Pulmonary artery endothelial cell (primary cell): Measurements from ENCODE around the gene MYMK. TPM values are rescaled to one million over a fixed set of nuclear protein-coding genes. Genes with fewer than 3 reads are reported as not detected.

Experiments
- DNase-seq: peaks from one replicate; pipeline ENCODE4 v3.0.0-alpha.2; 2011; ENCODE audit warnings: low read depth, low spot score
- total RNA-seq: library from RNA; depleted of rRNA; stranded (reverse); fragments of >200 nt; gene quantifications from 2 replicates; pipeline ENCODE4 v1.2.3, GENCODE V29; 2014

Gene MYMK
- total RNA-seq, 1 donor from 2014 or later, result not detected

DNA sequence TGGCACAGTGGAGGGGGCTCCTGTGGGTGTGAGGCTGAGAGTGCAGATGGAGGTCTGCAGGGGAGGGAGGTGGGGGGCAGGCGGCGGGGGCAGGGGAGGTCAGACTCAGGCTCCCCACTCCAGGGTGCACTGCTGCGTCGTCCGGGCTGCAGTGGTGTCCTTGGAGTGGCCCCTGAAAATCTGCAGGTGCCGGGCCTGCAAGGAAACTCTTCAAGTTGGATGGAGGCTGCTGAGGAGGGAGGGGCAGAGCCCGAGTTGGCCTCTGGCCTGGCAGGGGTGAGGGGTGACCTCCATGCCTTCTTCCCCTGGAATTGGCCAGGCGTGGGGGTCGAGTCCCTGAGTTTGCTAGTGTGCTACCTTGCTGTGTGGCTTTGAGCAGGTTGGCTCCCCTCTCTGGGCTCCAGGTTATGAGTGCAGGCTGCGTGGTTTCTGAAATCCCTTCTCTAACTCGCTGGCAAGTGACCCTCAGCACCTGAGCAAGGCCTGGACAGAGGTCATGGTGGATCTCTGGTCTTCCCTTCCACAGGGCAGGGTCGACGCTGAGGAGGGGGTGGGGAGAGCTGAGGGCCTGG, 10.6 kb upstream of the MYMK start:
- DNase-seq, result no peak

DNA sequence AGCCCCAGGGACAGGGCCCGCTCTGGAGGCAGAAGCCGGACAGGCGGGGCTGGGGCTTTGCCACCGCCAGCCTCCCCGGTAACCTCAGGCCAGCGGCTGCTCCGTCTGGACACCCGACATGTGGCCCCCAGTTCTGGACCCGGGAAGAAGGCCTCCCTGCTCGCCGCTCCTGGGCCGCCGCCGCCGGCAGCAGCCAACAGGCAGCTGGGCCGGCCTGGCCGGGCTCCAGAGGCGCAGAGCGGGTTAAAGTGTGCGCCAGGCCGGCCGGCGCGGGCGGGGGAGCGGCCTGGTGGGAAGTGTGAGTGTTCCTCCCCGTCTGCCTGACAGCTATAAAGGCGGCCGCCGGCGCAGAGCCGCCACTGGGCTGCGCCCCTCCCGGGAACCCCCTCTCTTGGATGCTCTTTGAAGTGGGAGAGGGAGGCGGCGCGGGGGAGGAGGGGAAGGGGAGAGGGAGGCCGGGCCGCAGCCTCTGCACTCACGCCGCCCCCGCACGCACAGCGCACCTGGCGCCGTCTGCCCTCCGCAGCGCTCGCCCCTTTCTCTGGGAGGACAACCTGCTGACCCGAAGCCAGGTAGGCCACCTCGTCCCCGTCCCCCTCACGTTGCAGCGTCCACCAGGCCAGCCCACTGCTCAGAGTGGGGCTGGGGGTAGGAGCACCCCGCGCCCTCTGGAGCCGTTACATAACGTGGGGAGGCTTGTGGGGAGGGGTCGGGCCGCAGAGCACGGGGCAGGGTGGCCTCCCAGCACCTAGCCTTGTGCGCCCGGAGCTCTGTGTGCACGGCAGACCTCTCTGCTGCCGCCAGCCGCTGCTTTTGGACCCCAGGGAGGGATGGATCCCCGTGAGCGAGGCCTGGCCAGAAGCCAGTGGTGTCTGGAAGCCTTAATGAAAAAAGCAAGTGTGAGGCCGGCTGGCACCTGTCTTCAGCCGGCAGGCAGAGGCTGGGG, 9.9 kb upstream of the MYMK start, which contains the start of gene ADAMTSL2:
Gene ADAMTSL2 (plus strand): TSS at position 359 of the 946 bp plus-strand sequence. CDS start 2,009 bp downstream, outside the sequence.
- no peak for DNase-seq

DNA sequence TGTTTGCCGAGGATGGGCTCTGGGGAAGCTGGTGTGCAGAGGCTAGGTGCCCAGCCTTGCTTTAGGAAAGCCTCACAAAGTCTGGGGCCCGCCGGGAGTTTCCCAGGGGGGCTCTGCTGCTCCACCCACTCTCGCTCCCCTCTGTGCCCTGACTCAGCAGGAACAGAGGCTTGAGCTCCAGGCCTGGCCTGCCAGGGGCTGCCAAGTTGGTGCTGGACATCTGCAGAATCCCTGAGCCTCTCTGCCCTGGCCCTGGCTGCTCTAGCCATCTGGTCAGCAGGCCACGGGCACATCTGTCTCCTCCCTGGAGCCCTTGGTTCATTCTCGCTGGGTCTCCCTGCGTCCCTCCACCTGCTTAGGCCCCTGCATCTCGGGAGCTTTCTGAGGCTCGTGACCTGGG, 9.1 kb upstream of the MYMK start:
- no peak for DNase-seq

DNA sequence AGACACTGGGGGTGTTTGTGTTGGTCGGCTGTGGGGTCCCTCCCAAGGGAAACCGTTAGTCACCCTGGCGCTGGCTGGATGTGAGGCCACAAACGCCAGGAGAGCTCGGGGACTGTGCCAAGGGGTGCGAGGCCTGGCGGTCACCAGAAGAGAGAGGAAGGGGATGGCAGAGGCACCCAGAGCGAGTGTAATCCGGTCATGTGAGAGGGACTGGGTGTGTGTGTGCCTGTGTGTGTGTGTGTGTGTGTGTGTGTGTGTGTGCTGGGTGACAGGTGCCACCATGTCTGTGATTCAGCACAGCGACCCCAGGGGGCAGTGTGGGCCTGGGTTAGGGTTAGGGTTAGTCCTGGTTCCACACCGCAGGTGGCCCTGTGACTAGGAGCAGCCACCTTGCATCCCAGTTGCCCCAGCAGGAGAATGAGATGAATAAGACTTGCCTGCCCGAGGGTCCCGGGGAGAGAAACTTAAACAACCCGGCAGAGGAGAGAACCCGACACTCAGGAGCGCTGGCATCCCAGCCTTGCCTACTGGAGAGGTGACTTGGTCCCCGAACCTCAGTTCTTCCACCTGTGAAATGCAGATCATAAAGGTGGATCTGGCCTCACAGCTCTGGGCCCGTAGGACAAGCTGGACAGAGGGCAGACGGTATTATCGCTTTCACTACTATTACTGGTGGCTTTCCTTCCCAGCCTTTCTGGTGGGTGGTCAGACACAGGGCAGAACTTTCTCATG, 8.3 kb upstream of the MYMK start:
- DNase-seq, result no peak

DNA sequence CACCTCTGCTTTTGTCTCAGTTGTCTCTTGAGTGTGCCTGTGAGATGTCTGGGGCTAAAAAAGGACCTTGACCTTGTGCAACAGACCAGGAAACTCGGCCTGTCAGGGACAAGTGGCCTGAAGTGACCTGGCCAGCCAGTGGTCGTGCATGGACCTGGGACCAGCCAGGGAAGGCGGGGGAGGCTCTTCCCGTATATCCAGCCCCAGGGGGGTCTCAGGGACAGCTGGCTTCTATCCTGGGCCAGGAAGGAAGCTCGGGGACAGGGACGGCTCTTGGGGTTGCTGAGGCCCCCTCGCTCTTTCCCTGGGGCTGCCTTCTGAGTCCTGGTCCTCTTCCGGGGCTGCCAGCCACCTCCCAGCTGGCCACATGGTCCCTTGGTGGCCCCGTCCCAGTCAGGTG, 6.5 kb upstream of the MYMK start:
- DNase-seq, result no peak

DNA sequence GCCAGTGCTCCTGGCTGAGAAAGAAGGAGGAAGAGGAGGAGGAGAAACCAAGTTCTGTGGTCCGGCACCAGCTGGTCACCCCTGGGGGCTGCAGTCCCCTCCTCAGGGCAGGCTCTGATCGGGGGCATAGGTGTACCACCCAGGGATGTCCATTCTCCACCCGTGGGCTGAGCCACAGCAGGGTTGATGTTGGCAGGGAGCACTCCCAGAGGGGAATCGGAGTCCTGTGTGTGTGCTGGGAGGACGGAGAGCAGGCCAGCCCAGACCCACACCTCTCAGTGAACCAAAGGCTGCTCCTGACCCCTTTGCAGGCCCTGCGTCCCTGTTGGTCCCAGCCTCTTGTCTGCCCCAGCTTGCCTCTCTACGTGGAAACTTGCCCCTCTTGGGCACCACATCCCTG, 5.1 kb upstream of the MYMK start:
- DNase-seq, result no peak

DNA sequence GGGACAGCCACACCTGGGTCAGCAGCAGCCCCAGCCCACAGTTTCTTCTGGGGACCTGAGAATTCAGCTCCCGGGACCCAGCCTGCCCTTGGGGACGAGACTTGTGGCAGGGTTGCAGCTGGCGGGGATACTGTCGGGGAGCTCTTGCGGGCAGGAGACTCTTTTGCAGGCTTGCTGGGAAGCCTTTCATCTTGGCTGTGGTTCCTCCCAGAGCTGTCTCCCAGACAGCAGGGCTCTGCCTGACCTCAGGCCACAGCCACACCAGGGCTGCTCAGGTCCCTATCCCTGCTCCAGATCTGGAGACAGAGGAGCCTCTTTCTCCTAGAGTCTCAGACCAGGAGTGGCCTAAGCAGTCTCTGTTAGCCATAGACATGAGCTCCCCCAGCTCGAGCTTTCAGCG, 4.7 kb upstream of the MYMK start:
- DNase-seq, result no peak

DNA sequence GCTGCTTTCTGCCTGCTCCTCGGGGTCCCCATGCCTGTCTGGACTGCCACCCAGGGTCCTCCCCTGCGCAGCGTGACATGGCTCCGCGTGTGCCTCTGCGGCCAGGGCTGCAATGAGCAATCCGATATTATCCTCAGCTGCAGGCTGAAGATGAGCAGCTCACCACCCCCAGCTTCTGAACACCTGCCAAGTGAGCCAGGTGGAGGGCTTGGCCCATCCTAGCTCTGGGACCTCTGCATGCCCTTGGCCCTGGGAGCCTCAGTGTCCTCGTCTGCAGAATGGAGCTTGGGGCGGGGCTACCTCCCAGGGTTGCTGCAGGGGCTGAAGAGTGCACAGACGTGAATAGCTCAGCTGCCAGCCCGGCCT, 4.1 kb upstream of the MYMK start:
- DNase-seq, result no peak

DNA sequence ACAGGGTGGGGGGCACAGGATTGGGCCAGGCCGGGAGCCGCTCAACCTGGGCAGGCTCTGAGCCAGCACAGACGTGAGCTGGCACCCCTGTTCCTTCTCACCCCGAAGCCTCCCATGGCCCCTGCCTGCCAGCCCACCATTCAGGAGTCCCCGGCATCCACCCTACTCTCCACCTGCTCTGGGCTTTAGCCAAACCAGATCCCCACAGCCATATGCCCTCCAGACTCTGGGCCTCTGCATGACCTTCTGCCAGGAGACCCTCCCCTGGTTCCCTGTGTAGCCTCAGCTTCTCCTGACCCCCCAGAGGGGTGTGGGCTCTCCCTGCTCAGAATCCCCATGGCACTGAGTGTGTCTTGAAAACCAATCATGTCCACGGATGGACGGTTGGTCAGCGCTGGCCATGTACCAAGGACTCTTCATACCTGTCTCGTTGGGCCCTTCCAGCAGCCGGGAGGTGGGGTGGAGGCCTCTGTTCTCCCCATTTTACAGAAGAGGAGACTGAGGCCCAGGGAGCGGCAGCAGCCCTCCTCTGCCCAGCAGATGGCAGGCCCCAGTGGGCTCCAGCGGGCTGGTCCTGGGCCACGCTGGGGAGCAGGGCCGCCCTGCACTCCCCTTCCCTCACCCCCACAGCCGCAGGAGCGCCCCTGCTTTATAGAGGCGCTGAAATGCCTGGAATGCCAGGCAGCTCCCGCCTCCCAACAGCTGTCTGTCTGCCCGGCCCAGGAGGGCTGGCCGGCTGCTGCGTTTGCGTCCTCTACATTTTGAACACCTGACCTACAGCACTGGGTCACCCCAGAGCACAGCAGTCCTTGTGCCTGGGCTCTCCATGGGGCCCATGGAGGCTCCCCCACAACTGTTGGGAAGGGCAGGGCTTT, 3.5 kb upstream of the MYMK start:
- DNase-seq, result no peak

DNA sequence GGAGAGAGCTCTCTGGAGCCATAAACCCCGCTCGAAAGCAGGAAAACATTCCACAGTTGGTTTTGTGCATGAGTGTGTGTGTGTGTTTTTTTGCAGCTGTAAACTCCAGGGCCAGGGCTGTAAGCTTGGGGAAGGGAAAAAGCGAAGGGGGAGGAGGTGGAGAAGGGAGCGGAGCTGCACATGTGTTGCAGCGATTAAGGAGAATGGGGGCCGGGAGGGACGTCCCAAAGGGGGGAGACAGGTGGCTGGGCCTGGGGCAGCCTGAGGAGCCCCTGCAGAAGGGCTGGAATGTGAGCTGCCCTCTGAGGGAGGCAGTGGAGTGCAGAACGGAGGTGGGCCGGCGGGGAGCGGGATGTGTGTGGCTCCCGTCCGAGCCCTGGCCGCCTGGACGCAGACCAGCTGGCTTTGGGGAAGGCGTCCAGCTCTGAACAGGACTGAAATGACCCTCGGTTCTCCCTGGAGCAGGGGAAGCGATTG, 2.7 kb upstream of the MYMK start:
- no peak for DNase-seq

DNA sequence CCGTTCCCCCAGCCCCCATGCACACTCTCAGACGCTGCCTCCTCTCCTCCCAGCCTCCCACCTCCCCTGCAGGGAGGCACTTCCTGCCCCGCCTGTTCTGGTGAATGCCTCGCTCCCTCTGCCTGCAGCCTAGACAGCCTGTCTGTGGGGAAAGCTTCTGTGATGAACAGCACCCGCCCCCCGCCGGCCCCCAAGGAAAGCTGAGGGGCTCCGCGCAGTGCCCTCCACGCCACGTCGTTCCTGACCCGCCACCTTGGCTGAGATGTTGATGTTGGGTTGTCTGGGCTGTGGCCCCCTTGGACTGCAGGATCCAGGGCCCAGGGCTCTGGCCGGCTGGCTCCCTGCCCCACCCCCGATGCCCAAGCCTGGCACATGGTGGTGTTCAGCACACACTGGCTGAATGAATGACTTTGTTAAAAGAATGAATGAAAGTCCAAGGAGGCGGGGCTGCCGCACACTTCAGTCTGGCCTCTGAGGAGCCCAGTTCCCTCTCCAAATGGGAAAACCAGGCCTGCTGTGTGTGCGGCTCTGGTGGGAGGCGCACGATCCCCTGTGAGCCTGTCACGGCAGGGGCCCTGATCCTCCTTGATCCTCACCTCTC, 2.1 kb upstream of the MYMK start:
- no peak for DNase-seq

DNA sequence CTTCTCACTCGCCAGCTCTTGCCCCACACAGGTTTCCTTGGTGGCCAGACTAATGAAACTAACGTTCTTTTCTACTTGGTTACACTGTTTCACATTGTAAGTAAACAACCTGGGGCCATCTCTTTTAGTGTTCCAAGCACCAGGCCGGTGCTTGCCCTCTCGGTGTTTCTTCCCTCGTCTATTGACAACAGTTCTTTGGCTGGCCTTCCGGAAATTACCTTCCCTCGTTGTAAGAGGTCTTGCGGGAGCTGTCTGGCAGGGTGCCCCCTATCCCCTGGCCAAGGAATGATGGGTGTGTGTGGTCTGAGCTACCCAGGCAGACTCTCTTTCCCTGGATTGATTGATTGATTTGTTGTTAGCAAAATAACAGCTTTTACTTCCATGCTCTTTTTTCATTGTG, 918 bp upstream of the MYMK start:
- no peak for DNase-seq

DNA sequence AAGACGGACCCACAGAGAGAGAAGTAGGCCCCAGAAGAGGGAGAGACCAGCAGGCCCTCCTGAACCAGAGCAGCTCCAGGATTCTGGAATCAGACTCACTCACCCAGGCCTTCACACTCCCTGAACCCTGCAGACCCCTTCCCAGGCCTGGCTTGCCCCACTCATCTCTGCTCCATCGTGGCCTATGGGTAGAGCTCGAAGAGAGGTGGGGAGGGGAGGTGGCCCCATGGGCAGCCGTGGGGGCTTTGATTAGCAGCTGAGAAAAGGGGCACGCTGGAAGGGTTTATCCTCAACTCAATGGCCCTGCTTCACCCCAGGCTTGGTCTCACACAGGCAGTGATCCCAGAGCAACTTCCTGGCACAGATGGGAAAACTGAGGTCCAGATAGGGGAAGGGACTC, 613 bp downstream of the MYMK start:
- DNase-seq, result no peak

DNA sequence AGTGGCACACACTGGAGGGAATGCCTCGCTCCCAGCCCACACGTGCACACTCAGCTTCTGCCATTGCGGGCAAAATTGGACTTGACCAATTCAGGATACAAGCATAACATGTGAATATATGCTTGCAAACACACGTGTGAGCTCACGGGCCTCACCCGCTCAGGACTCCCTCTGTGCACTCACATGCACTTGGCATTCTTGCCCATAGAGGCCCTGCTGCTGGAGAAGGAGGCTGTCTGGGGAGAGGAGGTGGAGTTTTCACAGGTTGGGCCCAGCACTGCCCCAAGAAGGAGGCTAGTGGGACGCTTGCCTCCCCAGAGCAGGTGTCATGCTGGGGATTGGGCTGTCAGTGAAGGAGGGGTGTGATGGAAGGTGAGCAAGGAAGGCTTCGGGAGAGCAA, 1.7 kb downstream of the MYMK start:
- no peak for DNase-seq

DNA sequence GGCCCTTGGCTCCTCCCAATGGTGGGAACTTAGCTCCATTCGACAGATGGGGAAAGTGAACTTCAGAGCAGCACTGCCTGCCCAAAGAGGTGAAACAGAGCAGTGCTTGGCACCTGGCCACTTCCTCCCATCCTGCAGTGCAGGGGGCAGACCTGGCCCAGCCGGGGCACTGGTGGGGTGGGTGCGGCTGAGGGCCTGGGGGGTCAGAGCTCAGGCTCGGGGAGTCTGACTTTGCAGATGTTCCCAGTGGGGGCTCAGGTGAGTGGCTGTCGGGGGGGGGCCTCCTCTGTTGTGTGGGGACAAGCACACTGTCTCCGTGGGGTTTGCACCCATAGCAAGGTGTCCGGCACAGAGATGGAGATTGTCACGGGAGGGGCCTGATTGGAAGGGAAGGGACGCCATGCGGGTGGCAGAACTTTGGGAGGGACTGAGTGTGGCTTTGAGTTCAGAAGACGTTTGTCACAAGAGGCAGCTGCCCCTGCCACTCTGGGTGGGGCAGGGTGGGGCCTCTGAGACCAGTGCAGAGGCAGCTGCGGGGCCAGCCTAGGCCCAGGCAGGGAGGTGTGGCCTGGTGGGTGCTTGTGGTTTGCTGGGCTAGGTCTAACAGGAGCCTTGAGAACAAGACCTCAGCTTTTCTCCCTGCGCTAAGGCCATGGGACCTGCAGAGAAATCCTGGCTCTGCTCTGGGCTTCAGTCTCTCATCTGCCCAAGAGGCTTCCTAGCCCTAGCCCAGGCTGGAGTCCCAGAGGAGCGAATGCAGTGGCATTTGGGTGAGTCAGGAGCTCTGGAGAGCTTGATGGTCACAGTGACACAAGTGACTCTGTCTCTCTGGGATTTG, 2.5 kb downstream of the MYMK start:
- DNase-seq, result no peak

DNA sequence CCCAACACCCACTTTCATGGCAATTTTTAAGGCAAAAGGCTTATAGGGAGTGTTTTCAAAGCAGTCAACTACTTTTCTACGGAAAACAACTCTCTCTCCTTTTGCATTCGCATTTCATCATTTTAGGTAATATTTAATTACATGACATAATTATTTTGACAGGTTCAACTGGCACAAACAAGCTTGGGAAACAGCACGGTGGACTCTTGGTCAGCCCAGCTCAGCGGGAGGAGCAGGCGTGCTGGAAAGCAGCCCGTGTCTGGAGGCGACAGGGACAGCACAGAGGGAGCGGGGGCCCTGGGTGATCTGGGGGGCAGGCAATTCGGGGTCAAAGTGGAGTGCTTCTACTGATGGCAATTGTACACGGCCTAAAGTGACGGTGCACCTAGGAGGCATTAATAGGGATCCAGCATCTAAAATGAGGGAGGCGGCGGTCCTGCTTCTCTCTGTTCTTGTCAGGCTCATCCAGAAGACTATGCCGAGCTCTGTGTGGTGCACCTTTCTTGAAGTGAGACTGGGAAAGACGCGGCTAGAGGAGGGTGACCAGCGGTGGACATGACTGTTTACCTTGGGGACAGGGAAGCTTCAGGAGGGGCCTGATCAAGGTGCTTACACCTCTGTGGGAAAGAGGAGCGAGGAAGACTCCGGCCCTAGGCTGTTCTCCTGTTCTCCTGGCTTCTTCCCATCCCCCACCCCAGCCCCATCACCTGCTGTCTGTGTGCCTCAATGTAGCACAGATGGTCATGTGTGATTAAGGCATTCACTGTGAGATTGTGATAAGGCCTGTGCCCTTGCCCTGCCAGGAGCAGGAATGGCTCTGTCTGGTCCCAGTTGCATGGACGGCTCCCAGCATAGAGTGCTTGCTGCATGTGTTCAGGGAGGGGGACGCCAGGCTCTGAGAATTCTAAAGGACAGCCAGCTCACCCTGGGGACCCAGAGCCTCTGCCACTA, 3.4 kb downstream of the MYMK start:
- no peak for DNase-seq

DNA sequence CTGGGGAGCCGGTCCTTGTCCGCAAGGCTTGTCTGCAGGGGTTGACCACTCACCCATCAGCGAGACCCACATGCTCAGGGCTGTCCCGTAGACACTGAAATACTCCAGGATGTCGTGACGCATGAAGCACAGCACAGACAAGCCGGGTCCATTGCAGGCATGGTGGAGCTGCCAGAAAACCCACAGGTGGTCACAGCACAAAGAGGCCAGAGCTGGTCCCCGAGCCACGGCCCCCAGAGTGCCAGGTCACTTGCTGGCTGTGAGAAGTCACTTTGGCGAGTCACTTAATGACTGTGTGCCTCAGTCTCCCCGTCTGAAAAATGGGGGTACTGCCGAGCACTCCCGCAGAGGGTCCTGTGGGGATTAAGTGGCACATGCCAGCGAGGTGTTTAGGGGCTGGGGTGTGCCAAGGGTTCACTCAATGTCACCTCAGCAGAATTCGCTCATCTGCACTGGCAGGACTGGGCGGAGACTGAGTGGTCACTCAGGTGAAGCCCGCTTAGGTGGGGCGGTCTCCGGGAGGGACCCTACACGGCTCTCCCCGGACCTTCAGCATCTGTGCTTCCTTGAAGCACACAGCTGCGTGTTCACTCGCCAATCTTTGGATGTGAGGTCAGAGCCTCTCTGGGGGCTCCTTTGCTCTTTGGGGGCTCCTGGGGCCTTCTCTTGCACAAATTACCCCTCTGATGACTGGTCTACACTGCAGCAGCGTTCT, 4.5 kb downstream of the MYMK start:
- no peak for DNase-seq

DNA sequence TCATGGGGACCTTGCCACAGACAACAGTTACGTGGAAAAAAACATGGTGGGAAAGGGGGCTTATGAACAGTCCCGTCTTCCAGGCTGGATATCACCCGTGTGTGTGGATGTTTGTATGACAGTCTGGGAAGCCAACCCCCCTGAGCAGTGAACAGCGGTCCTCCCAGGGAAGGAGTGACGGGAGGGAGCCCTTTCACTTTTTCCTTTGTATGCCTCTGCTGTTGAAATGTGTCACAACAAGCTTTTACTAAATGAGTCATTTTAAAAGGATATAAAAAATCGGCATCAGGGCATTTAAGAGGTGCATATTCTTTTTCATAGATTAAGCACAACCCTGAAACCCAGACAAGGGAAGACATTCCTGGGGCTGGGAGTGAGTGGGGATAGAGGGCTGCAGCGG, 5.1 kb downstream of the MYMK start:
- DNase-seq, result no peak
